ENCODE measurements around the gene RMND1.

The RMND1 gene

DNA sequence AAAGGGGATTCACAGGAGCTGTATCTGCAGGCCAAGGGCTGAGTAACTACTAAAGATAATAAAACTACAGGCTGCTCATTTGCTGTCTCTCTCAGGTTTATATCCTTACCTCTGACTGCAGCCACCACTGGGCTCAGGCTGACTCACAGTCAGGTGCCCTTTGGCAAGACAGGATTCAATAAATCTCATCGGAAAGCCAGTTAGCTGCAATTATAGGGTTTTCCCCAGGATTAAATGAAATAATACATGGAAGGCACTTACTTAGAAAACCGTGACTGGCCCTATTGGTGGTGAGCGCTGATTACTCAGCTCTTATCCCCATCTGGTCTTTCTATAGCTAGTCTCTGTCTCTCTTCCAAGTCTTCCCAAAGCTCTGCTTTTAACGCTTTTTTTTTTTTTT lies 26.4 kb downstream of the RMND1 start:
- H4K20me1 ChIP-seq (ENCODE audit: insufficient read depth, low read length) = no peaks in the 10 kb centered on the region
- no peaks in the 10 kb centered on the region for H3K9me2 ChIP-seq (ENCODE audit: low read depth, low read length)
- H3F3A ChIP-seq (ENCODE audit: insufficient read depth, low read length) = 0 out of 2 replicates have a peak, but pooled peaks cover 5% of the 10 kb centered on the region
- peaks cover 72% of the 10 kb centered on the region for H3K36me3 ChIP-seq (ENCODE audit: insufficient read depth, low read length)
- no peak overlapping the region for H3K4me3 ChIP-seq (ENCODE audit: low read depth, low read length, poor library complexity, severe bottlenecking)
- no peaks in the 10 kb centered on the region for H3K9me3 ChIP-seq (ENCODE audit: low read length)
- TF ChIP-seq, protein P1, sequence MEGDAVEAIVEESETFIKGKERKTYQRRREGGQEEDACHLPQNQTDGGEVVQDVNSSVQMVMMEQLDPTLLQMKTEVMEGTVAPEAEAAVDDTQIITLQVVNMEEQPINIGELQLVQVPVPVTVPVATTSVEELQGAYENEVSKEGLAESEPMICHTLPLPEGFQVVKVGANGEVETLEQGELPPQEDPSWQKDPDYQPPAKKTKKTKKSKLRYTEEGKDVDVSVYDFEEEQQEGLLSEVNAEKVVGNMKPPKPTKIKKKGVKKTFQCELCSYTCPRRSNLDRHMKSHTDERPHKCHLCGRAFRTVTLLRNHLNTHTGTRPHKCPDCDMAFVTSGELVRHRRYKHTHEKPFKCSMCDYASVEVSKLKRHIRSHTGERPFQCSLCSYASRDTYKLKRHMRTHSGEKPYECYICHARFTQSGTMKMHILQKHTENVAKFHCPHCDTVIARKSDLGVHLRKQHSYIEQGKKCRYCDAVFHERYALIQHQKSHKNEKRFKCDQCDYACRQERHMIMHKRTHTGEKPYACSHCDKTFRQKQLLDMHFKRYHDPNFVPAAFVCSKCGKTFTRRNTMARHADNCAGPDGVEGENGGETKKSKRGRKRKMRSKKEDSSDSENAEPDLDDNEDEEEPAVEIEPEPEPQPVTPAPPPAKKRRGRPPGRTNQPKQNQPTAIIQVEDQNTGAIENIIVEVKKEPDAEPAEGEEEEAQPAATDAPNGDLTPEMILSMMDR (IDR thresholded peaks at IDR 0.05; ENCODE audit: low read length) = no peak
- no peak for TF ChIP-seq EZH2 (IDR thresholded peaks at IDR 0.05; ENCODE audit: borderline replicate concordance, low read length)
- H3K79me2 ChIP-seq (ENCODE audit: insufficient read depth, low read length) = no peaks in the 10 kb centered on the region
- no peaks in the 10 kb centered on the region for H3K27me3 ChIP-seq (ENCODE audit: insufficient read depth, low read length)
- no peak overlapping the region for H3K4me2 ChIP-seq (ENCODE audit: low read length)
- no peak overlapping the region for H3K27ac ChIP-seq (ENCODE audit: low read depth, low read length, poor library complexity, severe bottlenecking)
- H2AFZ ChIP-seq (ENCODE audit: low read length) = no peak overlapping the region
- no peak overlapping the region for H3K9ac ChIP-seq (ENCODE audit: low read length)
- H3K4me1 ChIP-seq (ENCODE audit: insufficient read depth, low read length, severe bottlenecking) = no peaks in the 10 kb centered on the region

DNA sequence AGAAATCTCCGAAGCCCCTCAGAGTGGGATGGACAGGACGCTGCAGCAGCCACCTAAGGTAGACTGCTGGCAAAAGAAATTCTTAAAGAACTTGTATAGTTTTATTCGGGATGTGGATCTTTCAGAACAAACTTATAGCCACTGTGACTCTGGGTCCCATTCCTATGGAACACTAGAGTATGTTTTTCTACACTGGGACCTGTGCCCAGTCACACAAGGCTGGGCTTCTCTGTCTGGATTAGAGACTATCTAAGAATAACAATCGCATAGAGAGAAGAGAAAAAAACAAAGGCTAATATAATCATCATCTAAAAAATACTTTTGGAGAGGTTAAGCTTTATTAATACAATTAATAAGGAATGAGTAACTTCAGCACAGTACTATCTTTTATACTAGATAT lies 28.9 kb downstream of the RMND1 start:
- Histone ChIP-seq H3K4me3 (ENCODE audit: low read depth, low read length, poor library complexity, severe bottlenecking) (no peak overlapping the region), H3K4me1 (ENCODE audit: insufficient read depth, low read length, severe bottlenecking) (no peaks in the 10 kb centered on the region), H3K79me2 (ENCODE audit: insufficient read depth, low read length) (no peaks in the 10 kb centered on the region), H3K36me3 (ENCODE audit: insufficient read depth, low read length) (peaks cover 62% of the 10 kb centered on the region), H2AFZ (ENCODE audit: low read length) (no peak overlapping the region), H3K9ac (ENCODE audit: low read length) (no peak overlapping the region), H3K9me3 (ENCODE audit: low read length) (no peaks in the 10 kb centered on the region), H3K9me2 (ENCODE audit: low read depth, low read length) (no peaks in the 10 kb centered on the region), H3K4me2 (ENCODE audit: low read length) (no peak overlapping the region), H3F3A (ENCODE audit: insufficient read depth, low read length) (0 out of 2 replicates have a peak, but pooled peaks cover 5% of the 10 kb centered on the region), H4K20me1 (ENCODE audit: insufficient read depth, low read length) (no peaks in the 10 kb centered on the region), H3K27ac (ENCODE audit: low read depth, low read length, poor library complexity, severe bottlenecking) (no peak overlapping the region), H3K27me3 (ENCODE audit: insufficient read depth, low read length) (no peaks in the 10 kb centered on the region)
- no peak for TF ChIP-seq EZH2 (IDR thresholded peaks at IDR 0.05; ENCODE audit: borderline replicate concordance, low read length)
- TF ChIP-seq, protein P1 (IDR thresholded peaks at IDR 0.05; ENCODE audit: low read length) = no peak

DNA sequence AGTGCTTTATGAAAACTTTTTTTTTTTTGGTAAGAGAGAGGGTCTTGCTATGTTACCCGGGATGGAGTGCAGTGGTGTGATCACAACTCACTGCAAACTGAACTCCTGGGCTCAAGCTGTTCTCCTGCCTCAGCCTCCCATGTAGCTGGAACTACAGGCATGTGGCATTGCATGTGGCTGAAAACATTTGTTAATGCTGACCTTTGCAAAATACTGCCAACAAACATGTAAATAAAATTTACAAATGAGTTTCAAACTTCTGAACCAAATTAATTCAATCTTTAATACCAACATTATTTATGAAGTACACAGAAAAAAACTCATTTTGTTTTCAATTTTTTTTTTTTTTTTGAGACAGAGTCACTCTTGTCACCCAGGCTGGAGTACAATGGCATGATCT lies 34.4 kb downstream of the RMND1 start:
- no peak overlapping the region for H3K9ac ChIP-seq (ENCODE audit: low read length)
- H3K9me2 ChIP-seq (ENCODE audit: low read depth, low read length) = no peaks in the 10 kb centered on the region
- peaks cover 69% of the 10 kb centered on the region for H3K36me3 ChIP-seq (ENCODE audit: insufficient read depth, low read length)
- H3K27me3 ChIP-seq (ENCODE audit: insufficient read depth, low read length) = no peaks in the 10 kb centered on the region
- H4K20me1 ChIP-seq (ENCODE audit: insufficient read depth, low read length) = no peaks in the 10 kb centered on the region
- H3F3A ChIP-seq (ENCODE audit: insufficient read depth, low read length) = 0 out of 2 replicates have a peak, but pooled peaks cover 5% of the 10 kb centered on the region
- no peak overlapping the region for H3K27ac ChIP-seq (ENCODE audit: low read depth, low read length, poor library complexity, severe bottlenecking)
- no peaks in the 10 kb centered on the region for H3K9me3 ChIP-seq (ENCODE audit: low read length)
- TF ChIP-seq, protein P1 (IDR thresholded peaks at IDR 0.05; ENCODE audit: low read length) = no peak
- TF ChIP-seq EZH2 (IDR thresholded peaks at IDR 0.05; ENCODE audit: borderline replicate concordance, low read length) = no peak
- H3K4me1 ChIP-seq (ENCODE audit: insufficient read depth, low read length, severe bottlenecking) = no peaks in the 10 kb centered on the region
- no peaks in the 10 kb centered on the region for H3K79me2 ChIP-seq (ENCODE audit: insufficient read depth, low read length)
- no peak overlapping the region for H3K4me3 ChIP-seq (ENCODE audit: low read depth, low read length, poor library complexity, severe bottlenecking)
- no peak overlapping the region for H3K4me2 ChIP-seq (ENCODE audit: low read length)
- no peak overlapping the region for H2AFZ ChIP-seq (ENCODE audit: low read length)

Measured in OCI-LY1 (cell line).